Chondrocyte (in vitro differentiated cells): Measurements from ENCODE around the gene ZNF217. TPM values are rescaled to one million over a fixed set of nuclear protein-coding genes. Genes with fewer than 3 reads are reported as not detected.
"Not testable (repeated sequence)": the region's sequence is repeated elsewhere in the genome, so short reads cannot be mapped to it uniquely, and the experiment has no call there.

ENCODE experiments used
- DNase-seq: peaks from one replicate; pipeline ENCODE4 v3.0.0; 2021; ENCODE audit warnings: mixed read lengths, low spot score
- H3K27ac Mint-ChIP-seq: one replicate; pipeline ENCODE4 v1.8.0; 2021; ENCODE audit warnings: mild to moderate bottlenecking, moderate library complexity, mixed read lengths; ENCODE audit not compliant: unreplicated experiment
- H3K27me3 Mint-ChIP-seq: 2 replicates; pipeline ENCODE4 v1.8.0; 2021; ENCODE audit warnings: low read depth, mixed read lengths
- H3K36me3 Mint-ChIP-seq: 2 replicates; pipeline ENCODE4 v1.8.0; 2021; ENCODE audit warnings: low read depth, mixed read lengths
- H3K4me1 Mint-ChIP-seq: 2 replicates; pipeline ENCODE4 v1.8.0; 2021; ENCODE audit warnings: low read depth, mild to moderate bottlenecking, mixed read lengths
- H3K4me3 Mint-ChIP-seq: one replicate; pipeline ENCODE4 v1.8.0; 2021; ENCODE audit warnings: mild to moderate bottlenecking, moderate library complexity, mixed read lengths; ENCODE audit not compliant: unreplicated experiment
- H3K9me3 Mint-ChIP-seq: 2 replicates; pipeline ENCODE4 v1.8.0; 2021; ENCODE audit warnings: low read depth, mixed read lengths
- total RNA-seq: library from RNA; stranded (reverse); gene quantifications from 3 replicates; pipeline ENCODE4 v1.2.1, GENCODE V29; 2021
- TF ChIP-seq, protein P1 (sequence below): fragments of 200-600 bp; sonication (generic); IDR thresholded peaks from 2 replicates; pipeline ENCODE4 v1.5.0; 2021; ENCODE audit warnings: antibody characterized with exemption, mild to moderate bottlenecking, moderate library complexity

The ZNF217 gene
- total RNA-seq, 1 donor from 2014 or later, result 28.7 TPM

DNA sequence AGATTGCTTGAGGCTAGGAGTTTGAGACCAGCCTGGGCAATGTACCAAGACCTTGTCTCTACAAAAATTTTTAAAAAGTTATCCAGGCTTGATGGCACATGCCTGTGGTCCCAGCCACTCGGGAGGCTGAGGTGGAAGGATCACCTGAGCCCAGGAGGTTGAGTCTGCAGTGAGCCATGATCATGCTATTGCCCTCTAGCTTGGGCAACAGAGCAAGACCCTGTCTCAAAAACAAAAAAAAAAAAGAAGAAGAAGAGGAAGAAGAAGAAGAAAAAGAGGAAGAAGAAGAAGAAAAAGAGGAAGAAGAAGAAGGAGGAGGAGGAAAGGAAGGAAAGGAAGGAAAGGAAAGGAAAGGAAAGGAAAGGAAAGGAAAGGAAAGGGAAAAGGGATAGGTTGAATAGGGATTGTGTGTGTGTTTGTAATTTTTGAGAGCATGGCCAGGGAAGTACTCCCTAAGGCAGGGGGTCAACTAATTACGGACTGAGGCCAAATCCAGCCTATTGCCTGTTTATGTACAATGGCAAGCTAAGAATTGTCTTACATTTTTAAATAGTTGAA, 43.0 kb upstream of the ZNF217 start:
- Mint-ChIP-seq H3K27ac (no peak overlapping the region), H3K36me3 (no peaks in the 10 kb centered on the region), H3K4me1 (no peaks in the 10 kb centered on the region), H3K4me3 (no peak overlapping the region), H3K27me3 (no peaks in the 10 kb centered on the region), H3K9me3 (no peaks in the 10 kb centered on the region)
- TF ChIP-seq, protein P1, sequence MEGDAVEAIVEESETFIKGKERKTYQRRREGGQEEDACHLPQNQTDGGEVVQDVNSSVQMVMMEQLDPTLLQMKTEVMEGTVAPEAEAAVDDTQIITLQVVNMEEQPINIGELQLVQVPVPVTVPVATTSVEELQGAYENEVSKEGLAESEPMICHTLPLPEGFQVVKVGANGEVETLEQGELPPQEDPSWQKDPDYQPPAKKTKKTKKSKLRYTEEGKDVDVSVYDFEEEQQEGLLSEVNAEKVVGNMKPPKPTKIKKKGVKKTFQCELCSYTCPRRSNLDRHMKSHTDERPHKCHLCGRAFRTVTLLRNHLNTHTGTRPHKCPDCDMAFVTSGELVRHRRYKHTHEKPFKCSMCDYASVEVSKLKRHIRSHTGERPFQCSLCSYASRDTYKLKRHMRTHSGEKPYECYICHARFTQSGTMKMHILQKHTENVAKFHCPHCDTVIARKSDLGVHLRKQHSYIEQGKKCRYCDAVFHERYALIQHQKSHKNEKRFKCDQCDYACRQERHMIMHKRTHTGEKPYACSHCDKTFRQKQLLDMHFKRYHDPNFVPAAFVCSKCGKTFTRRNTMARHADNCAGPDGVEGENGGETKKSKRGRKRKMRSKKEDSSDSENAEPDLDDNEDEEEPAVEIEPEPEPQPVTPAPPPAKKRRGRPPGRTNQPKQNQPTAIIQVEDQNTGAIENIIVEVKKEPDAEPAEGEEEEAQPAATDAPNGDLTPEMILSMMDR, result no peak
- no peak for DNase-seq

DNA sequence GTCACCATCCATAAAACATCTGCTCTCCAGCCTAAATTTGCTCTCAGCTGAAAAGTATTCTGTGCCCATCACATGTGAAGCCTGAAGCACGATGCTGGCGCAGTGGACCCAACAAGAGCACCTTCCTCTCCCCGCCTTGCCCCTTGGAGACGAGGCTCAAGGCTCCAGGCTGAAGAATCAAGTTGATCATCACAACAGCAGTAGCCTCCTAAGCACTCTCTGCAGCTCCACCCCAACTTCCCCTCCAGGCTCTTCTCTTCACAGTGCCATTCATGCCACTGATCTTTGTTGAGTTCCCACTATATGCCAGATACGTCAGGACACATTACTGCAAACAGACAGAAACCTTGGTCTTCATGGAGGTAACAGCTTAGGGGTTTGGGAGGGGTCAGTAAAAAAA, 41.6 kb upstream of the ZNF217 start:
- H3K36me3 Mint-ChIP-seq, result no peaks in the 10 kb centered on the region
- peak; percentile 28 for DNase-seq
- no peaks in the 10 kb centered on the region for H3K9me3 Mint-ChIP-seq
- no peaks in the 10 kb centered on the region for H3K4me1 Mint-ChIP-seq
- TF ChIP-seq, protein P1, result no peak
- no peaks in the 10 kb centered on the region for H3K27me3 Mint-ChIP-seq
- no peak overlapping the region for H3K4me3 Mint-ChIP-seq
- no peak overlapping the region for H3K27ac Mint-ChIP-seq

DNA sequence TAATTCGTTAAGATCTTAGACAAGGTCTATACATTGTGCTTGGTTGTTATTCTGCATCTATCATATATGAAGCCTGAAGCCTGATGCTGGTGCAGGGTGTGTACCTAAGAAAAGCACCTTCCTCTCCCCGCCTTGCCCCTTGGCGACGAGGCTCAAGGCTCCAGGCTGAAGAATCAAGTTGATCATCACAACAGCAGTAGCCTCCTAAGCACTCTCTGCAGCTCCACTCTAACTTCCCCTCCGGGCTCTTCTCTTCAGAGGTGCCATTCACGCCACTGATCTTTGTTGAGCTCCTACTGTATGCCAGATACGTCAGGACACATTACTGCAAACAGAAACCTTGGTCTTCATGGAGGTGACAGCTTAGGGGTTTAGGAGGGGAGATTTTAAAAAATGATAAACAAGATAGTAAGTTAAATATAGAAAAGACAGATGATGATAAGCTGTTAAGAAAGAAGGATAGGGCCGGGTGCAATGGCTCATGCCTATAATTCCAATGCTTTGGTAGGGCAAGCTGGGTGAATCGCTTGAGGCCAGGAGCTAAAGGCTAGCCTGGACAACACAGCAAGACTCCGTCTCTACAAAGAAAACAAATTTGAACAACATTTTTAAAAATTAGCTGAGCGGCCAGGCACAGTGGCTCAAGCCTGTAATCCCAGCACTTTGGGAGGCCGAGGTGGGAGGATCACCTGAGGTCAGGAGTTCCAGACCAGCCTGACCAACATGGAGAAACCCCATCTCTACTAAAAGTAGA, 38.4 kb upstream of the ZNF217 start:
- no peak overlapping the region for H3K27ac Mint-ChIP-seq

DNA sequence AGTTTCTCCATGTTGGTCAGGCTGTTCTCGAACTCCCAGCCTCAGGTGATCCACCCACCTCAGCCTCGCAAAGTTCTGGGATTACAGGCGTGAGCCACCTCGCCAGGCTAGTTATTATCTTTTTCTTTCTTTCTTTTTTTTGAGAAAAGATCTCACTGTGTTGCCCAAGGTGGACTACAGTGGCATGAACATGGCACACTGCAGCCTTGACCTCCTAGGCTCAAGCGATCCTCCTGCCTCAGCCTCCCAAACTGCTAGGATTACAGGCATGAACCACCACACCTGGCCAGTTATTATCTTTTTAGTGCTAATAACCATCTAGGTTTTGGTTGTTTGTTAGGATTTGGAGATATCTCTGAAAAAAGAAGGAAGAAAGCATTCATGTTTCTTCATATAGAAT, 35.8 kb upstream of the ZNF217 start:
- Mint-ChIP-seq H3K27me3 (no peaks in the 10 kb centered on the region), H3K36me3 (no peaks in the 10 kb centered on the region), H3K4me1 (no peaks in the 10 kb centered on the region), H3K9me3 (no peaks in the 10 kb centered on the region), H3K27ac (no peak overlapping the region), H3K4me3 (no peak overlapping the region)
- TF ChIP-seq, protein P1, result no peak
- no peak for DNase-seq

More for the DNA sequence above, 38.4 kb upstream of the ZNF217 start:
- no peaks in the 10 kb centered on the region for H3K4me1 Mint-ChIP-seq
- TF ChIP-seq, protein P1, result no peak
- H3K36me3 Mint-ChIP-seq, result no peaks in the 10 kb centered on the region
- H3K9me3 Mint-ChIP-seq, result no peaks in the 10 kb centered on the region
- DNase-seq, result no peak
- no peaks in the 10 kb centered on the region for H3K27me3 Mint-ChIP-seq
- no peak overlapping the region for H3K4me3 Mint-ChIP-seq

DNA sequence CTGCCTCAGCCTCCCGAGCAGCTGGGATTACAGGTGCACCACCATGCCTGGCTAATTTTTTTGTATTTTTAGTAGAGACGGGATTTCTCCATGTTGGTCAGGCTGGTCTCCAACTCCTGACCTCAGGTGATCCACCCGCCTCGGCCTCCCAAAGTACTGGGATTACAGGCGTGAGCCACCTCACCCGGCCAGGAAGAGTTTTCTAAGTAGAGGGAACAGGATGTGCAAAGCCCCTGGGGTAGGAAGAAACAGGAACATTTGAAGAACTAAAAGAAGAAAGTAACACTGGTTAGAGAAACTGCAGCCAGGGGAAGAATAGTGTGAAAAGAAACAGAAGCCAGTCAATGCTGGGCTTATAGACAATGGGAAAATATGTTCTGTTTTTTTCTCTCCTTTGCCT, 35.1 kb upstream of the ZNF217 start:
- not testable (repeated sequence) for H3K27ac Mint-ChIP-seq, H3K36me3 Mint-ChIP-seq, H3K27me3 Mint-ChIP-seq, DNase-seq, H3K9me3 Mint-ChIP-seq, H3K4me1 Mint-ChIP-seq, H3K4me3 Mint-ChIP-seq

DNA sequence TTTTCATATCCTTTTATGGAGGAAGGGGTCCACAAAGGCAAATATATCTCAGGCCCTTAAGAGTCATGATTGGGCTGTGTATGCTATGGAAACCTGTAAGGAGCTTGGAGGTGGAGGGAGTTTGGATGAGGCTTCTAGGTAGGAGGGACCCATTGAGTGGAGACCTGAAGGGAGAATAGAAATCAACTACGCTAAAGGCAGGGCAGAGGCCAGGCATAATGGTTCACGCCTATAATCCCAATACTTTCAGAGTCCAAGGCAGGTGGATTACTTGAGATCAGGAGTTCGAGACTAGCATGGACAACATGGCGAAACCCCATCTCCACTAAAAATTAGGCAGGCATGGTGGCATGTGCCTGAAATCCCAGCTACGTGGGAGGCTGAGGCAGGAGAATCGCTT, 34.4 kb upstream of the ZNF217 start:
- H3K27ac Mint-ChIP-seq, result no peak overlapping the region
- H3K9me3 Mint-ChIP-seq, result no peaks in the 10 kb centered on the region
- TF ChIP-seq, protein P1, result no peak
- no peak for DNase-seq
- no peaks in the 10 kb centered on the region for H3K36me3 Mint-ChIP-seq
- H3K4me1 Mint-ChIP-seq, result peaks cover 11% of the 10 kb centered on the region
- H3K4me3 Mint-ChIP-seq, result no peak overlapping the region
- no peaks in the 10 kb centered on the region for H3K27me3 Mint-ChIP-seq

DNA sequence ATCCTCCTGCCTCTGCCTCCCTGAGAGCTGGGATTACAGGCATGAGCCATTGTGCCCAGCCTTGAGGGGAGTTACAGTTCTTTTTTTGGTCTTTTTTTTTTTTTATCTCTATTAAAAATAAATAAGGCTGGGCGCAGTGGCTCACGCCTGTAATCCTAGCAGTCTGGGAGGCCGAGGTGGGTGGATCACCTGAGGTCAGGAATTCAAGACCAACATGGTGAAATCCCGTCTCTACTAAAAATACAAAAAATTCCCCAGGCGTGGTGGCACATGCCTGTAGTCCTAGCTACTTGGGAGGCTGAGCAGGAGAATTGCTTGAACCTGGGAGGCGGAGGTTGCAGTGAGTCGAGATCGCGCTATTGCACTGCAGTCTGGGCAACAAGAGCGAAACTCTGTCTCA, 33.4 kb upstream of the ZNF217 start:
- H3K36me3 Mint-ChIP-seq, H3K4me3 Mint-ChIP-seq, H3K27me3 Mint-ChIP-seq, DNase-seq, H3K9me3 Mint-ChIP-seq, H3K27ac Mint-ChIP-seq: not testable (repeated sequence)
- H3K4me1 Mint-ChIP-seq, result peaks cover 22% of the 10 kb centered on the region
